Left renal cortex interstitium (tissue), 4 donors: ENCODE measurements around the gene NXNL1. TPM values are rescaled to one million over a fixed set of nuclear protein-coding genes. Genes with fewer than 3 reads are reported as not detected.
A peak's percentile ranks its signal among the peaks of the same experiment; 100 is the strongest.
"Not testable (repeated sequence)": the region's sequence is repeated elsewhere in the genome, so short reads cannot be mapped to it uniquely, and the experiment has no call there.

Source experiments
- DNase-seq, 4 donors: peaks; one replicate each; pipeline ENCODE4 v3.0.0-alpha.2; 2013; ENCODE audit warnings: low read depth in 4 of 4, low spot score in 2 of 4, missing footprints in 1 of 4
- polyA plus RNA-seq, 4 donors: library from polyadenylated mRNA; unstranded; fragments of 120-200 nt; gene quantifications; one replicate each; pipeline ENCODE4 v1.2.1, GENCODE V29; 2013; ENCODE audit not compliant: insufficient read length in 4 of 4

NXNL1 gene
- polyA plus RNA-seq, 4 donors, result 0.26 to 0.28 TPM; not detected in 2

DNA sequence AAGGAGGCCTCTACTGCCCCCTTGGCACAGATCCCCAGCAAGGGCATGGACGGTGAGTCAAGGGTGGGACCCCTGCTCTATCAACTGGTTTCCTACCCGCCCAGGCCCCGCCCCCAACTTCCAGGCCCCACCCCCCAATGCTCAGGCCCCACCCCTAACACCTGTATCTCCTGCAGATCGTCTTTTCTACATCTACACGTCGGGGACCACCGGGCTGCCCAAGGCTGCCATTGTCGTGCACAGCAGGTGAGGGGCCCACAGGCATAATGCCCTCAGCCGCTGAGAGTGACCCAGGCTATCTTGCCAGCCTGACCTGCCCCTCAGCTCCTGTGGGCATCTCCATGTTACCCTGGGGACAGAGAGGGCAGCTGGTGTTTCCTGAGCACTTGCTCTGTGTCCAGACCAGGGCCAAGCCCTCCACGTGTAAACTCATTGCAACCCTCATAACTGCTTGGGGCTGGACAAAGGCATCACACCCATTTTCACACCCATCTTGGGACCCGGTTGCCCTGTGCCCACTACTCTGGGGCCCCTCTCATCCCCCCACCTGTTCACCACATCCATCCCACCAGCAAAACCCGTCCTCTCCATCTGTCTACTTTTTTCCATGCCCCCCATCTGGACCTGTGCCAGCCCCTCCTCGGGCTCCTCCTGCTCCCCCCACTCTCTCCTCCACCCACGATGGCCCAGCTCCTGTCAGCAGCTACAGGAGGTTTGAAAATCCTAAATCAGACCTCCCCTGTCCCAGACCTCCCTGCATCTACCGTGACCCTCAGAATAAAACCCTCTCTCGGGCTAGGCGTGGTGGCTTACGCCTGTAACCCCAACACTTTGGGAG lies 26.8 kb upstream of the NXNL1 start:
- no peak for DNase-seq

DNA sequence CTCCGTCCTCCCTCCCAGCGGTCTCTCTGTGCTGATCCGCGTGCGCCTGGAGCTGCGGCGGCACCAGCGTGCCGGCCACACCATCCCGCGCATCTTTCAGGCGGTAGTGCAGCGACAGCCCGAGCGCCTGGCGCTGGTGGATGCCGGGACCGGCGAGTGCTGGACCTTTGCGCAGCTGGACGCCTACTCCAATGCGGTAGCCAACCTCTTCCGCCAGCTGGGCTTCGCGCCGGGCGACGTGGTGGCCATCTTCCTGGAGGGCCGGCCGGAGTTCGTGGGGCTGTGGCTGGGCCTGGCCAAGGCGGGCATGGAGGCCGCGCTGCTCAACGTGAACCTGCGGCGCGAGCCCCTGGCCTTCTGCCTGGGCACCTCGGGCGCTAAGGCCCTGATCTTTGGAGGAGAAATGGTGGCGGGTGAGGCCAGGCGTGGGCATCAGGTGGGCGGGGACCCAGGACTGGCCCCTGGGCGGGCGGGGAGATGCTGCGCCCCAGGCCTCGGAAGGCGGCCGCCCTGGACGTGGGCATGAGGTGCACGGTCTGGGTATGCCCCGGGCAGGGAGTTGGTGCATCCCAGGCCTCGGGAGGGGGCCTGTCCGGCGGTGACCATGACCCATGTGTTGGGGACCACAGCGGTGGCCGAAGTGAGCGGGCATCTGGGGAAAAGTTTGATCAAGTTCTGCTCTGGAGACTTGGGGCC lies 26.0 kb upstream of the NXNL1 start:
- no peak for DNase-seq

DNA sequence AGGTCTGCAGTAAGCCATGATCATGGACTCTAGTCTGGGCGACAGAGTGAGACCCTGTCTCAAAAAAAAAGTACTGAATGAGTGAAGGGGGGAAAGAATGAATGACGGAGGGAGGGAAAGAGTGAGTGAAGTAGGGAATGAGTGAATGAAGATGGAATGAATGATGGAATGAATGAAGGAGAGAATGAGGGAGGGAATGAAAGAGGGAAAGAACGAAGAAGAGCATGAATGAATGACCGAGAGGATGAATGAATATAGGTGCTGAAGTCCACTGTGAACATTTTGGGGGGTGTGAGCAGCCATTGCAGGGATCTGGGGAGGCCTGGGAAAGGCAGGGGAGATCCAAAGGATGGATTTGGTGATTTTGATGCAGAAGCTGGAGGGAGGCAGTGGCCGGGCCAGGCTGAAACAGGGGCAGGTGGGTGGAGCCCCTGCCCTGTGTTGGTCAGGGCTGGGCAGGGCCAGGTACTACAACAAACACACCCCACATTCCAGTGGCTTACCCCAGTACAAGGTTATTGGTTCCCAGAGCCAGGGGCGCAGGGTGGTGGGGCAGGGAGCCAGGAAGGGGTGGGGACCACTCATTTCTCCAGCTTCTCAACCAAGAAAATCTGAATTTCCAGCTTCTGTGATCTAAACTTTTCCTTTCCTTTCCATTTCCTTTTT lies 23.9 kb upstream of the NXNL1 start:
- no peak for DNase-seq

DNA sequence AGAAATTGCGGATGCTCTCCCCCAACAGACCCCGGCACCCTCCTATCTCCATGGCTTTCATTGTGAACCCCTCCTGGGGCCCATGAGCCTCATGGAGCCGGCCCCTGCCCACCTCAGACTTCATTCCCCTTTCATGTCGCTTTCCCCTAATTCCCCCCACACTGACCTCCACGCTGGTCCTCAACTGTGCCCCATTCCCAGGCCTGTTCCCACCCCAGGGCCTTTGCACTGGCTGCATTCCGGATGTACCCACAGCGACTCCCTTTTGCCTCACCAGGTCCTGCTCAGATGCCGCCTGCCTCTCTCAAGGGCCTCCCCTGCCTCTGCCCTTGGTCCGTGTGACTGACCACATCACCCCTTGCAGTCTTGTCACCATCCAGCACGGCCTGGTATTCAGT lies 22.9 kb upstream of the NXNL1 start:
- no peak for DNase-seq

DNA sequence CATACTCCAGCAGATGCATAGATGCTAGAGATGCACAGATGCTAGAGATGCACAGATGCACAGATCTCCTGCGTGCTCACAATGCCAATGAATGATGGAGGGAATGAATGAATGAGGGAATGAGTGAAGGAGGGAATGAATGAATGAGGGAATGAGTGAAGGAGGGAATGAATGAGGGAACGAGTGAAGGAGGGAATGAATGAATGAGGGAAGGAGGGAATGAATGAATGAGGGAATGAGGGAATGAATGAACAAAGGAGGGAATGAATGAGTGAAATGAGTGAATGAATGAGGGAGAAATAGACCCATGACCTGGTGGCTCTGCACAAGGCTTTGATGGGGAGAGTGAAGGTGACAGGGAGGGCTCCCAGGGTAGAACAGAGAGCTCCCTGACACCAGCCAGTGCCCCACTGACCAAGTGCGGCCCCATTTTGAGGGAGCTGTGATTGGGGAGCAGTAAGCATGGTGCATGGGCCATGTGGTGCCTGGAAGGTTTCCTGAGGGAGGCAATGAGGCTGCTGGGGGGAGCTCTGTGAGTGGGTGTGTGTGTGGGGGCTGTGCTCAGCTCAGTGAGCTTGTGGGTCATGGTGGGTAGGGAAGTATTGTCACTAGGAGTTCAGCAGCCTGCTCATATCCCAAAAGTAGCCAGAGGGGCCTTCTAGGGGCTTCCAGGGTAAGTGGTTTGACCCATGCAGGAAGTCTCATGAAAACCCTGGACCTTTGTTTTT lies 22.3 kb upstream of the NXNL1 start:
- DNase-seq, result no peak

DNA sequence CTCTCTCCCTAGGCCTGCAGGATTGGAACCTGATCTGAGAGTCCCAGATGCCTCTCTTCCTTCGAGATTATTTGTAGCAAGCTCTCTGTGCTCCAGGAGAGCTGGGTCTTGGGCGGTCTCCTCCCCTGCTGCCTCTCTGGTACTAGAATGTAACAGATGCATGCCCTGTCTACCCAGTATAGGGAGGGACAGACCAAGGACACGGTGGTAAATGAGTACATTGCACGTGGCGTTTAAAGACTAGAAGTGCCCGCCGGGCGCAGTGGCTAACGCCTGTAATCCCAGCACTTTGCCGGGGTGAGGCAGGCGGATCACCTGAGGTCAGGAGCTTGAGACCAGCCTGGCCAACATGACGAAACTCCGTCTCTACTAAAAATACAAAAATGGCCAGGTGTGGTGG lies 21.3 kb upstream of the NXNL1 start:
- no peak for DNase-seq

DNA sequence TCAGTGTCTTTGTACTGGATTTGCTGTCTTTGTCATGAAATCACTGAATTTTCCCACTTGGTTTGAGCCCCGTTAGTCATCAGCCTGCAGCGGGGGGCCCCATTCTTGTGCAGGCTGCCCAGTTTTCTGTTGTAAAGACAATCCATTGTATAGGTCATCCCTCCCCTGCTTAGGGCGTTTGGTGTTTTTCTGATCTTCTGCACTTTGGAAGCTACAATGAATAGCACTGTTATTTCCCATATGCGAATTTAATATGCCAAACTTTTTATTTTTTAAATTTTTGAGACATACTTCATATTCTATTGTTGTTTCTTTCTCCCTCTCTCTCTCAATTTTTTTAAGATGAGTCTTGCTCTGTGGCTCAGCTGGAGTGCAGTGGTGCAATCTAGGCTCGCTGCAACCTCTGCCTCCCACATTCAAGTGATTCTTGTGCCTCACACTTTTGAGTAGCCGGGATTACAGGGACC lies 18.6 kb upstream of the NXNL1 start:
- DNase-seq, result no peak

DNA sequence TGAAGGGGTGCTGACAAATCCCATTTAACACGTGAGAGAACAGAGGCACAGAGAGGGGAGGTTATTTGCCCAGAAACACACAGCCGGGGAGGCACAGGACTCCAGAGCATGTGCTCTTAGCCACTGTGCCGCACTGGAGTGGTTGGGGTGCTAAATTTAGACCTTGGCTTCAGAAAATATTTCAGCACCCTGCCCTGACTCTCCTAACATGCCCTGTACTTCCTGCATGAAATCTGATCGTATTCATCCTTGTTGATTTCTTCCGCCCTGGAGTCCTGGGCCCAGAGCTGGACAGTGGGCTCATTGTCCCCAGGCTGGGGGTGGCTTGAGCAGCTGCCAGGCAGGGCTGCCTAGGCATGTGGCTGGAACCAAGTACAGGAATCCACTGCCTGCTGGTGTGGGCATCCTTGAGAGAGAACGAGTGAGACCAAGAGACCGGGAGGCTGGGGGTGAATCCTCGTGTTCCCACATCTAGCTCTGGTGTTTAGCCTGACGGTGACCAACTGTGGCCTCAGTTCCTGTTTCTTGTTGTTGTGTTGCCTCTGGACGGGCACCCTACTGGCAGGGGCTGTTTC lies 14.9 kb upstream of the NXNL1 start:
- no peak for DNase-seq

DNA sequence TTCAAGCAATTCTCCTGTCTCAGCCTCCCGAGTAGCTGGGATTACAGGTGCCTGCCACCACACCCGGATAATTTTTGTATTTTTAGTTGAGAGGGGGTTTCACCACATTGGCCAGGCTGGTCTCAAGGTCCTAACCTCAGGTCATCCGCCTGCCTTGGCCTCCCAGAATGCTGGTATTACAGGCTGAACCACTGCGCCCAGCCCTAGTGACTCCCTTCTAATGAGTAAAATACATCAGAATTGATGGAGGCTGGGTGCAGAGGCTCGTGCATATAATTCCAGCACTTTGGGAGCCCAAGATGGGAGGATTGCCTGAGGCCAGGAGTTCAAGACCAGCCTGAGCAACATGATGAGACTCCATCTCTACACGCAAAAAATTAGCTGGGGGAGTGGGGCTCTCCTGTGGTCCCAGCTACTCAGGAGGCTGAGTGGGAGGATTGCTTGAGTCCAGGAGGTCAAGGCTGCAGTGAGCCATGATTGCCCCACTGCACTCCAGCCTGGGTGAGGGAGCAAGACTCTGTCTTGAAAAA lies 14.3 kb upstream of the NXNL1 start:
- DNase-seq, result not testable (repeated sequence)

DNA sequence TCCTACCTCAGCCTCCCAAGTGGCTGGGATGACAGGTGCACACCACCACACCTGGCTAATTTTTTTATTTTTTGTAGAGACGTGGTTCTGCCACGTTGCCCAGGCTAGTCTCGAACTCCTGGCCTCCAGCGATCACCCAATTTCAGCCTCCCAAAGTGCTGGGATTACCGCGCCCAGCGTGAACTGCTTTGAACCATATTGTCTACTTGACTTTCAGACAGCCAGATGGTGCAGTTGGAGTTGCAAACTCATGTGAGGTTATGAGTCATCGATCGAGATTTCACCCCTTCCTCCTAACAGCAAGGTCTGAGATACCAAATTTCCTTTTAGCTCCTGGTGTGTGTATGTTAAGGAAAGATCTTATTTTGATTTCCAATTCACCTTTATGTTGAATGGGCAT lies 12.3 kb upstream of the NXNL1 start:
- no peak for DNase-seq

DNA sequence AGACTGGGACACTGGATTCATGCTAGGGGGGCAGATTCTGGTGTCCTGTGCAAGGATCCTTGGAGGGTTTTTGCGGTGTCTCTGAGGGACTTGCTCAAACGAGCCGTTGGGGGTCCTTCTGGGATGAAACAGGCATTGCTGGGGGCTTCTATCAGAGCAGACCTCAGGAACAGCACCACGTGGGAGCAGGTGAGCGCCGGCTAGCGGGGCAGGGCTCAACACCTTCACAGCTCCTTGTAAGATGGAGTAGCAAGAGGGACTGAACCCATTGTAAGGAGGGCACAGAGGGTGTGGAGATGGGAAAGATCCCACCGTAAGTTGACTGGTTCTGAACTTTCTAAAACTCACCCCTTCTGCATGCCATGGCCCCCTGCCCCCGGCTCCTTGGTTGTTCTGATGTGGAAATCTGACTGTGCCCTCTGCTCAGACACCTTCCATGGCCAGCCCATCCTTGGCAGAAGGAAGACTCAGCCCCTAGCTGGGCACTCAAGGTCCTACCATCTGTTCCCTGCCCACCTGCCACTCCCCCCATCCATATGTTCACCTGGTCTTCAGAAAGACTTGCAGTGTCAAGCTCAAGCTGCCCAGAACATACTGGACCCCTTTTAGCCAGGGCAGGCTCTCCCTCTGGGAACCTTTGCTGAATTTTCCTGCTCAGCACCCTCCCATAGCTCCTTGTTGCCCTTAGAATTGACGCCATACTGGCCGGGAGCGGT lies 10.8 kb upstream of the NXNL1 start:
- DNase-seq, result no peak

DNA sequence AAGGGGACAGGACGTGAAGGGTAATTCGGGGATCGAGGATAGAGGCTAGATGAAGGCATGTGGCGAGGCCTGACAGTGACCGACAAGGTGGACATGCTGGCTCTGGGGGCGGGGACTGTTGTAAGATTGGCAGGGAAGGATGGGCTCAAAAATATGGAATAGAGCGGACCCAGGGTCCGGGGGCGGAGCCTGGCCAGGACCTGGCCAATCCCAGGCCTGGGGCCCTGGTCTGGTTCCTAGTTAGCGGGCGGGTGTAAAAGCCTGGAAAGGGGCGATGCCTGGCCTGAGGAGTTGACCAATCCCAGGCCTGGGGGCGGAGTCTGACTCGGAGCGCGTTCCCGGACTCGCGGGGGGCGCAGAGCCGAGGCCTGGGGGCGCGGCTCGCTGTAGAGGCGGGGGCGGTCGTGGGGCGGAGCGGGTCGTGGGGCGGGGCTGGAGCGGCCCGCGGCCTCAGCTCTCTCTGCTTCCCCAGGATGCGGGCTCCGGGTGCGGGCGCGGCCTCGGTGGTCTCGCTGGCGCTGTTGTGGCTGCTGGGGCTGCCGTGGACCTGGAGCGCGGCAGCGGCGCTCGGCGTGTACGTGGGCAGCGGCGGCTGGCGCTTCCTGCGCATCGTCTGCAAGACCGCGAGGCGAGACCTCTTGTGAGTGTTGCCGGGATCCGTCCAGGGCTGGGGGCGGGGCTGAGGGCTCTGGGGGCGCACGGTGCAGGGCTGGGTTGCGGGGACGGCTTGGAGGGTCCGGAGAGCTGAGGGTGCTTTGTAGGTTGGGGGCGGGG lies 9.5 kb upstream of the NXNL1 start, which contains the start of gene SLC27A1:
SLC27A1 (plus strand) TSS at position 457 of the 774 bp plus-strand sequence; CDS start at position 474, 17 bp downstream.
- DNase-seq, result peak; percentile 97 to 98 (median 98)

DNA sequence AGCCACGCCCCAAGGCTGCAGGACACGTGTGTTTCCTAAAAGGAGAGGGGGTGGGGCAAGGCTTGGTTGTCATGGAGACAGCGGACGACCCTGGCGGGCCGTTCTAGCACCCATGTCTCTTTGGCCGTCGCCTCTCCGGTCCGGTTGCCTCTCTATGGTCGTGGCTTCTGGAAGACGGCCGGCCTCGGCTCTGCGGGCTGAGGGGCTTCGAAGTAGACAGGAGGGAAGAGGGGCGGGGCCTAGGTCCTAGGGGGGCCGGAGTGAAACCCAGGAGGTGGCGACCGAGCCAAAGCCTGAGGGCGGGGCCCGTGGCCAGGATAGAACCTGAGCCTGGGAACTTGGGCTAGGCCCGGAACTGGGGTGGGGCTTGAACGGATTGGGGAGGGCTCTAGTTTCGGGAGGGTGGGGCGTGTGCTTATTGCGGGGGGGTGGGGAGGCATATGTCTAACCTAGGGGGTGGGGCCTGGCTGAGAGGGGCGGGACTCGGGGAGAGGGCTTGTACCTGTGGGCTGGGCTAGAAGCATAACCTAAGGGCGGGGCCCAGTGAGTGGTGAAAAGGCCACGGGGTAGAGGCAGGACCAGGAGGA lies 8.8 kb upstream of the NXNL1 start:
- peak in 2 of 4 donors; percentile 79 to 83 for DNase-seq

DNA sequence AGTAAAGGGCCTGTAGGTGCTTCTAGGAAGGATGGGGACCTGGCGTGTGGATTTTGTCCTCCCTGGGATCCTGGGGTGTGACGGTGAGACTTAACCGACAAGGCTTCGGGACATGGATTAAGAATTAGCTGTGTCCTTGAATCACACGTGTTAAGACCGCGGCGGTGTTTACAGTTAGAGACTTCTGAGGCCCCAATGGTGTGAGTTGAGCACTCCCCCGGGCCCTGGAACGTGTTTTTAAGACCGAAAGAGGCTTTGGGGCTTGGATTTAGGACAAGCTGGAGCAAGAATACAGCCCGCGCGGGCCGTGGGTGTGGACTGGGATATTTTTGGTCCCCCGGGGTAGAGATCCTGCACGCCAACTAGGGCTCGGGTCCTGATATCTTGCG lies 8.4 kb upstream of the NXNL1 start:
- no peak for DNase-seq

DNA sequence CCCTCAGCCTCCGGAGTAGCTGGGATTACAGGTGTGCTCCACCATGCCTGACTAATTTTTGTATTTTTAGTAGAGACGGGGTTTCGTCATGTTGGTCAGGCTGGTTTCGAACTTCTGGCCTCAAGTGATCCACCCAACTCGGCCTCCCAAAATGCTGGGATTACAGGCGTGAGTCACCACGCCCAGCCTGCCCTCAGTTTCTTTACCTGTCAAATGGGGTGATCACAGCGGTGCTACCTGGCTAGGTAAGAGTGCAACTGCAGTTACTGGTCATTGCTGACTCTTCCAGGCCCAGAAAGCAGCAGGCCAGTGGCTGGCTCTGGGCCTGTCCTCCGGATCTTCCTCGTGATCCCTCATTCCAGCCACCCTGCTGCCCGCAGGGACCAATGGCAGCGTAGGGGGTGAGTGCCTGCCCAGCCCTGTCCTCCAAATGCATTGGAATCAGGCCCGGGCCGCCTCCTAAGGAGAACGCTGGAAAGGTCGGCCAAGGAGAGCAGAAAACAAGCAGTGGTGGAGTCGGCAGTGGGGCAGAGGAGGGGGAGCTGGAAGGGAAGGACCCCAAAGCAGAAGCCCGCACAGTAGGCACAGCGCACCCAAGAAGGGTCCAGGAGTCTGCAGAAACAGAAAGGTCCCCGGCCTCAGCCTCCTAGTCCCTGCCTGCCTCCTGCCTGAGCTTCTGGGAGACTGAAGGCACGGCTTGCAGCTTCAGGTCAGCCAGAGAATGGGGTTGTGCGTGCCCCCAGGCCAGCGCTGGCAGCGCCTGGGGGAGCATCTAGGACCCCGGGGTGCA lies 7.8 kb upstream of the NXNL1 start:
- DNase-seq, result no peak

DNA sequence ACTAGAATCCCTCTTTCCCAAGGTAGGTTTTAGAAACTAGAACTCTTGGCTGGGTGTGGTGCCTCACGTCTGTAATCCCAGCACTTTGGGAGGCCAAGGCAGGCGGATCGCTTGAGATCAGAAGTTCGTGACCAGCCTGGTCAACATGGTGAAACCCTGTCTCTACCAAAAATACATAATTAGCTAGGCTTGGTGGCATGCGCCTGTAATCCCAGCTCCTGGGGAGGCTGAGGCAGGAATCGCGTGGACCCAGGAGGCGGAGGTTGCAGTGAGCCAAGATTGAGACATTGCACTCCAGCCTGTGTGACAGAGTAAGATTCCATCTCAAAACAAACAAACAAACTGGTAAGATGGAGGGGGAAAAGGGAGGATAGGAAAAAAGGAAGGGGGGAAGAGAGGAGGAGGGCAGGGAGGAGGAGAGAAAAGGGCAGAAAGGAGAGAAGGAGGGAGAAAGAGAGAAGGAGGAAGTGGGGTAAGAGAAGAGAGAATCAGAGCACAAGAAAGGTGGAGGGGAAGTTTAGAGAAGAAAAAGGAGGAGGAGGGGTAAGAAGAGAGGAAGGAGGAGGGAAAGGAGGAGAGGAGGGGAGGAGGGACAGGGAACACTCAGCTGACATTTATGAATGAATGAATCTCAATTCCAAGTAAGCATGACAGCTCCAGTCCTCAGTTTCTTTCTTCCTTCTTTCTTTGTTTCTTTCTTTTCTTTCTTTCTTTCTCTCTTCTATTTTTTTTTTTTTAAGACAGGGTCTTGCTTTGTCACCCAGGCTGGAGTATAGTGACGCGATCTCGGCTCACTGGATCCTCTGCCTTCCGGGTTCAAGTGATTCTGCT lies 7.0 kb upstream of the NXNL1 start:
- no peak for DNase-seq

DNA sequence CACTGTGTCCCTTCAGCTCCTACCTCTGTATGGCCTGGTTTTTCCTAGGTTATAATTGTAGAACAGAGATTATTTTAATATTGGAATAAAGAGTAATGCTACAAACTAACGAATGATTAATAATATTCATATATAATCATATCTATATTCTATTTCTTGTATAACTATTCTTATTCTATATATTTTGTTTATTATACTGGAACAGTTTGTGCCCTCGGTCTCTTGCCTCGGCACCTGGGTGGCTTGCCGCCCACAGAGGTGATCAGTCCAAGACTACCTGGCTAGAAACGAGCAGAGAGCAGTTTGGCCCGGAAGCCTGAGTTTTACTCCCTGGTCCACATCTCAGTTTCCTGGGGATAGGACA lies 5.7 kb upstream of the NXNL1 start:
- DNase-seq, result no peak
